Dendritic cell treated with granulocyte-macrophage colony-stimulating factor and Interleukin-4, amounts not matched to agents 40 ng/mL and 50 ng/mL, for 4 days (primary cell): ENCODE results near the gene NEDD4L.
"Not testable (repeated sequence)": the region's sequence is repeated elsewhere in the genome, so short reads cannot be mapped to it uniquely, and the experiment has no call there.

Experiments
- H3K27ac Mint-ChIP-seq: one replicate; pipeline ENCODE4 v1.8.0; 2022; ENCODE audit warnings: mild to moderate bottlenecking, mixed read lengths
- H3K27me3 Mint-ChIP-seq: one replicate; pipeline ENCODE4 v1.8.0; 2022; ENCODE audit warnings: mild to moderate bottlenecking, mixed read lengths
- H3K36me3 Mint-ChIP-seq: one replicate; pipeline ENCODE4 v1.8.0; 2022; ENCODE audit warnings: low read depth, mixed read lengths
- H3K4me1 Mint-ChIP-seq: one replicate; pipeline ENCODE4 v1.8.0; 2022; ENCODE audit warnings: low read depth, mixed read lengths
- H3K4me3 Mint-ChIP-seq: one replicate; pipeline ENCODE4 v1.8.0; 2022; ENCODE audit warnings: mild to moderate bottlenecking, moderate library complexity, mixed read lengths
- H3K9me3 Mint-ChIP-seq: one replicate; pipeline ENCODE4 v1.8.0; 2022; ENCODE audit warnings: mixed read lengths
- intact Hi-C: fragments of 100-400 bp; cut with micrococcal nuclease; formaldehyde crosslinking; loops from one replicate; pipeline ENCODE4 v1.15.0; 2022

The NEDD4L gene

GRCh38 chr18:58161659-58162058, 117.6 kb downstream of the NEDD4L start:
- Mint-ChIP-seq H3K4me1 (no peaks in the 10 kb centered on the region), H3K4me3 (no peak overlapping the region), H3K27me3 (peaks cover 3% of the 10 kb centered on the region), H3K27ac (no peak overlapping the region), H3K36me3 (no peaks in the 10 kb centered on the region), H3K9me3 (no peaks in the 10 kb centered on the region)
- intact Hi-C loops = no loop called here

GRCh38 chr18:58162127-58162526, 118.1 kb downstream of the NEDD4L start:
- Mint-ChIP-seq H3K9me3 (no peaks in the 10 kb centered on the region), H3K27me3 (peaks cover 3% of the 10 kb centered on the region), H3K4me1 (no peaks in the 10 kb centered on the region), H3K36me3 (no peaks in the 10 kb centered on the region), H3K4me3 (no peak overlapping the region), H3K27ac (no peak overlapping the region)
- intact Hi-C loops = no loop called here

GRCh38 chr18:58163004-58163590, 119.1 kb downstream of the NEDD4L start:
- H3K4me1 Mint-ChIP-seq = no peaks in the 10 kb centered on the region
- peaks cover 3% of the 10 kb centered on the region for H3K27me3 Mint-ChIP-seq
- H3K36me3 Mint-ChIP-seq = no peaks in the 10 kb centered on the region
- no peak overlapping the region for H3K27ac Mint-ChIP-seq
- intact Hi-C loops = no loop called here
- no peak overlapping the region for H3K4me3 Mint-ChIP-seq
- no peaks in the 10 kb centered on the region for H3K9me3 Mint-ChIP-seq

GRCh38 chr18:58166278-58166844, 122.3 kb downstream of the NEDD4L start:
- no peaks in the 10 kb centered on the region for H3K36me3 Mint-ChIP-seq
- peaks cover 1% of the 10 kb centered on the region for H3K27me3 Mint-ChIP-seq
- no peak overlapping the region for H3K27ac Mint-ChIP-seq
- H3K4me3 Mint-ChIP-seq = no peak overlapping the region
- no peaks in the 10 kb centered on the region for H3K9me3 Mint-ChIP-seq
- intact Hi-C loops = no loop called here
- H3K4me1 Mint-ChIP-seq = peaks cover 6% of the 10 kb centered on the region

DNA sequence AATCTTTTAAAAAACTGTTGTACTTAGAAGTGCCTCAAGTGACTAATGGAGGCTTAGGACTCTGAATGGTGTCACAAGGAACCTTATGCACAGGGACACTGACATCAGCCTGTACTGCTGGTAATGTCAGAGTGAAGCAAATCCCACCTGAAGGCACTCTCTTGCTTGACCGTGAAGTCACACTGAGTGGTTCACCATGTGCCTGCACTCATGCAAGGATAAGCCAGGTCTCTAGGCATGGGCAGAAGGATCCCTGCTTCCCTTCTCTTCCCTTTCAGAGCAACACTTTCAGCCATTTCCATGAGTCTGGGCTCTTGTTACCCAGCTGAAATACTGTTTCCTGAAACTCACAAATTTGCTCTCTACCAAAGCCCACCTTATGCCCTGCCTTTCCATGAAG, 123.0 kb downstream of the NEDD4L start:
- no peak overlapping the region for H3K27ac Mint-ChIP-seq
- no peak overlapping the region for H3K4me3 Mint-ChIP-seq
- intact Hi-C loops = no loop called here
- H3K27me3 Mint-ChIP-seq = peaks cover 4% of the 10 kb centered on the region
- no peaks in the 10 kb centered on the region for H3K9me3 Mint-ChIP-seq
- no peaks in the 10 kb centered on the region for H3K36me3 Mint-ChIP-seq
- H3K4me1 Mint-ChIP-seq = peaks cover 6% of the 10 kb centered on the region

- peaks cover 4% of the 10 kb centered on the region for H3K27me3 Mint-ChIP-seq
- no peak overlapping the region for H3K27ac Mint-ChIP-seq
- no peaks in the 10 kb centered on the region for H3K9me3 Mint-ChIP-seq
- peaks cover 6% of the 10 kb centered on the region for H3K4me1 Mint-ChIP-seq
- no peaks in the 10 kb centered on the region for H3K36me3 Mint-ChIP-seq
- no peak overlapping the region for H3K4me3 Mint-ChIP-seq
- intact Hi-C loops = no loop called here
Observed at GRCh38 chr18:58168221-58168620, 124.2 kb downstream of the NEDD4L start.

- Mint-ChIP-seq H3K4me1 (peaks cover 6% of the 10 kb centered on the region), H3K4me3 (no peak overlapping the region), H3K36me3 (no peaks in the 10 kb centered on the region), H3K27me3 (peaks cover 4% of the 10 kb centered on the region), H3K9me3 (no peaks in the 10 kb centered on the region), H3K27ac (no peak overlapping the region)
- intact Hi-C loops = no loop called here
Observed at GRCh38 chr18:58168993-58169392, 125.0 kb downstream of the NEDD4L start.

GRCh38 chr18:58169472-58169871, 125.4 kb downstream of the NEDD4L start:
- intact Hi-C loops = no loop called here
- H3K36me3 Mint-ChIP-seq = no peaks in the 10 kb centered on the region
- H3K4me1 Mint-ChIP-seq = peaks cover 6% of the 10 kb centered on the region
- no peak overlapping the region for H3K4me3 Mint-ChIP-seq
- H3K9me3 Mint-ChIP-seq = no peaks in the 10 kb centered on the region
- H3K27ac Mint-ChIP-seq = no peak overlapping the region
- peaks cover 4% of the 10 kb centered on the region for H3K27me3 Mint-ChIP-seq

- H3K36me3 Mint-ChIP-seq, H3K4me1 Mint-ChIP-seq, intact Hi-C loops, H3K9me3 Mint-ChIP-seq, H3K27ac Mint-ChIP-seq, H3K27me3 Mint-ChIP-seq, H3K4me3 Mint-ChIP-seq: not testable (repeated sequence)
Observed at GRCh38 chr18:58170036-58170435, 126.0 kb downstream of the NEDD4L start.

- no peak overlapping the region for H3K4me3 Mint-ChIP-seq
- H3K27ac Mint-ChIP-seq = no peak overlapping the region
- peaks cover 6% of the 10 kb centered on the region for H3K4me1 Mint-ChIP-seq
- H3K9me3 Mint-ChIP-seq = no peaks in the 10 kb centered on the region
- intact Hi-C loops = no loop called here
- no peaks in the 10 kb centered on the region for H3K36me3 Mint-ChIP-seq
- H3K27me3 Mint-ChIP-seq = peaks cover 7% of the 10 kb centered on the region
Observed at GRCh38 chr18:58172031-58172430, 128.0 kb downstream of the NEDD4L start.

DNA sequence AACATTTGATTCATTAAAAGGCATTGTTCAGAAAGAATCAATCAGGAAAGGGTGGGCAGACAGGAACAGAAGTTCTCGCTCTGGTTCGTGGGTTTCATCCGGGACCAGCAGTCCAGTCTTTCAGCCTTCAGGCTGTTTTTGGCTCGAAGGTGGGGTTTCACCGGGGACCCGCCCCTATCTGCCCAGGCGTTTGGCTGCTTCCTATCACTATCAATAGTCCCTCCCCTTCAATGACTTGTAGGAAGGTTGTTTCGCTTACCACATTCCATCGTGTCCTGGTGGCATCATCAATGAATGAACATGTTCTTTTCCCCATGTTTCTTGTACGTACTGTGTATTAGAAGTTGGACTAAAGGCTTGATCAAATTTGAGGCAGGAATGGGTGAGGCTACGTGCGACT, 130.3 kb downstream of the NEDD4L start:
- Mint-ChIP-seq H3K27ac (no peak overlapping the region), H3K4me3 (no peak overlapping the region), H3K4me1 (peaks cover 6% of the 10 kb centered on the region), H3K36me3 (no peaks in the 10 kb centered on the region), H3K9me3 (no peaks in the 10 kb centered on the region), H3K27me3 (peaks cover 8% of the 10 kb centered on the region)
- intact Hi-C loops = no loop called here

DNA sequence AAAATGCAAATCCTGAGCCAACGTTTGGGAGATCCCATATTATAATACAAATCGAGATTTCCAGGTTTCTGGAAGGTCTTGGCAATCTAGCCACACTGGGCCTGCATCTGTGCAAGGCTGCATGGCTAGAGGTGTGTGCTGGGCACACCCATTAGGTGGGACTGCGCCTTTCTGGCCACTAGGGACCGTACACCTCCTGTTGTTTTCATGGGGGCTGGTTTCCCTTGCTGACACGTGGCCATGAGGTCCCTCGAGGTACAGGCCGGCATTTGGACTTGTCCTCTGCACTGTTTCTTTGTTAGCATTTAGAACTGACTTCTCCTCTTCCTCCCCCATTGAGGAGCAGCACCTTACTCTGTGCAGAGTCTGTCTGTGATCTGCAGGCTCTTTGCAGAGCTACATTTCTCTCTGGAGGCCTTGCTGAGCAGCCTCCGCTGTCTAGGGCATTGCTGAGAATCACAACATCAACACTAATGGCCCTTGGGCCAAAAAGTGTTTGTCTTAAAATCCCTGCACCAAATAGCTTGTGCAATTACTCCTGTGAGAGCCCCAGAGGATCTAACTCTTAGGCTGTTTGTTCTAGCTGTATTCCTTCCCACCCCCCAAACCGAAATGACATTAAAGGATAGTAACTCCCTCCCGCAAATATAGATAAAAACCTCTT, 131.2 kb downstream of the NEDD4L start:
- intact Hi-C loops = no loop called here
- H3K36me3 Mint-ChIP-seq = no peaks in the 10 kb centered on the region
- no peaks in the 10 kb centered on the region for H3K4me1 Mint-ChIP-seq
- no peak overlapping the region for H3K4me3 Mint-ChIP-seq
- no peaks in the 10 kb centered on the region for H3K9me3 Mint-ChIP-seq
- H3K27ac Mint-ChIP-seq = no peak overlapping the region
- H3K27me3 Mint-ChIP-seq = peaks cover 11% of the 10 kb centered on the region

GRCh38 chr18:58175786-58176176, 131.8 kb downstream of the NEDD4L start:
- no peak overlapping the region for H3K27ac Mint-ChIP-seq
- H3K4me3 Mint-ChIP-seq = no peak overlapping the region
- no peaks in the 10 kb centered on the region for H3K4me1 Mint-ChIP-seq
- intact Hi-C loops = no loop called here
- H3K36me3 Mint-ChIP-seq = no peaks in the 10 kb centered on the region
- no peaks in the 10 kb centered on the region for H3K9me3 Mint-ChIP-seq
- H3K27me3 Mint-ChIP-seq = peaks cover 12% of the 10 kb centered on the region

GRCh38 chr18:58177004-58177717, 133.1 kb downstream of the NEDD4L start:
- no peaks in the 10 kb centered on the region for H3K36me3 Mint-ChIP-seq
- no peaks in the 10 kb centered on the region for H3K4me1 Mint-ChIP-seq
- no peak overlapping the region for H3K27ac Mint-ChIP-seq
- no peak overlapping the region for H3K4me3 Mint-ChIP-seq
- peaks cover 9% of the 10 kb centered on the region for H3K27me3 Mint-ChIP-seq
- H3K9me3 Mint-ChIP-seq = no peaks in the 10 kb centered on the region
- intact Hi-C loops = no loop called here
